ENCODE data around the gene CLEC12A. TPM values are rescaled to one million over a fixed set of nuclear protein-coding genes. Genes with fewer than 3 reads are reported as not detected.

The CLEC12A gene
- total and polyA plus RNA-seq, 2 of the 4 experiments (the other 2 are of a cell fraction): not detected

DNA sequence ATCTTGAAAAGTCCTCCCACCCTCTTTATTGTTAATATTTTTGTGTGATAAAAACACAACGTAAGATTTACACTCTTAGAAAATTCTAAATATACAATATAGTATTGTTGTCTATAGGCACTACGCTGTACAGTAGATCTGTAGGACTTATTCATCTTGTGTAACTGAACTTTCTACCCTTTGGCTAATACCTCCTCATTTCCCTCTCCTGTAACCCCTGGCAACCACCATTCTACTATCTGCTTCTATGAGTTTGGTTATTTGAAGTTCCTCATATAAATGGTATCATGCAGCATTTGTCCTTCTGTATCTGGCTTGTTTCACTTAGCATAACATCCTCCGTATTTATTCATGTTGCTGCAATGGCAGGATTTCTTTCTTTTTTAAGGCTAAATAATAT is 54.0 kb downstream of the CLEC12A start:
- Histone ChIP-seq H2BK20ac (ENCODE audit: low read depth, low read length) (no peak overlapping the region), H3K27ac (ENCODE audit: insufficient read depth, low read length) (no peak overlapping the region), H3K14ac (replicated peaks; ENCODE audit: low read depth, low read length) (no peak overlapping the region), H2BK120ac (ENCODE audit: low read depth, low read length) (no peak overlapping the region), H3K79me1 (ENCODE audit: low read depth in 1 of 2, low read length in 2 of 2) (no peaks in the 10 kb centered on the region), H4K8ac (ENCODE audit: low read depth in 2 of 2, low read length in 2 of 2) (no peak overlapping the region), H2BK15ac (ENCODE audit: low read depth, low read length) (no peak overlapping the region), H4K5ac (ENCODE audit: low read depth, low read length) (no peak overlapping the region), H3K9me1 (ENCODE audit: insufficient read depth, low read length) (peaks cover 3% of the 10 kb centered on the region; the same call in 1 of the 2 replicates), H3K23ac (ENCODE audit: low read depth, low read length) (no peak overlapping the region), H3K9me3 (ENCODE audit: control insufficient read depth, insufficient read depth, low read length) (no peaks in the 10 kb centered on the region), H3K36me3 (ENCODE audit: control insufficient read depth, insufficient read depth, low read length) (no peaks in the 10 kb centered on the region), H4K20me1 (ENCODE audit: insufficient read depth, low read length) (no peaks in the 10 kb centered on the region), H4K91ac (ENCODE audit: insufficient read depth, low read depth, low read length) (no peak overlapping the region), H2AK9ac (replicated peaks; ENCODE audit: low read depth, low read length, poor library complexity) (no peak overlapping the region), H3K9ac (ENCODE audit: low read depth, low read length) (no peak overlapping the region), H2AFZ (replicated peaks; ENCODE audit: low read length, poor library complexity) (no peak overlapping the region), H3K27me3 (ENCODE audit: control insufficient read depth, insufficient read depth, low read length) (no peaks in the 10 kb centered on the region), H3K18ac (ENCODE audit: low read depth, low read length) (no peak overlapping the region), H3K4me1 (ENCODE audit: control insufficient read depth, insufficient read depth, low read length) (no peaks in the 10 kb centered on the region; the same call in 1 of the 2 replicates), H2AK5ac (ENCODE audit: low read depth, low read length) (no peak overlapping the region), H3K4me2 (ENCODE audit: low read depth, low read length) (no peak overlapping the region), H3K4ac (ENCODE audit: low read depth, low read length) (no peak overlapping the region), H3K56ac (ENCODE audit: extremely low read depth, insufficient read depth, low read length) (no peak overlapping the region), H3K4me3 (ENCODE audit: insufficient read depth, low read depth, low read length) (no peak overlapping the region), H2BK5ac (ENCODE audit: low read depth, low read length, poor library complexity, severe bottlenecking) (no peak overlapping the region)
- TF ChIP-seq MAZ (IDR thresholded peaks at IDR 0.05; ENCODE audit: borderline replicate concordance, low read depth, low read length): no peak
- TF ChIP-seq, protein P1, sequence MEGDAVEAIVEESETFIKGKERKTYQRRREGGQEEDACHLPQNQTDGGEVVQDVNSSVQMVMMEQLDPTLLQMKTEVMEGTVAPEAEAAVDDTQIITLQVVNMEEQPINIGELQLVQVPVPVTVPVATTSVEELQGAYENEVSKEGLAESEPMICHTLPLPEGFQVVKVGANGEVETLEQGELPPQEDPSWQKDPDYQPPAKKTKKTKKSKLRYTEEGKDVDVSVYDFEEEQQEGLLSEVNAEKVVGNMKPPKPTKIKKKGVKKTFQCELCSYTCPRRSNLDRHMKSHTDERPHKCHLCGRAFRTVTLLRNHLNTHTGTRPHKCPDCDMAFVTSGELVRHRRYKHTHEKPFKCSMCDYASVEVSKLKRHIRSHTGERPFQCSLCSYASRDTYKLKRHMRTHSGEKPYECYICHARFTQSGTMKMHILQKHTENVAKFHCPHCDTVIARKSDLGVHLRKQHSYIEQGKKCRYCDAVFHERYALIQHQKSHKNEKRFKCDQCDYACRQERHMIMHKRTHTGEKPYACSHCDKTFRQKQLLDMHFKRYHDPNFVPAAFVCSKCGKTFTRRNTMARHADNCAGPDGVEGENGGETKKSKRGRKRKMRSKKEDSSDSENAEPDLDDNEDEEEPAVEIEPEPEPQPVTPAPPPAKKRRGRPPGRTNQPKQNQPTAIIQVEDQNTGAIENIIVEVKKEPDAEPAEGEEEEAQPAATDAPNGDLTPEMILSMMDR (conservative IDR thresholded peaks at IDR 0.05; ENCODE audit: low read depth, low read length): no peak
- no peak for TF ChIP-seq NFE2L2 (IDR thresholded peaks at IDR 0.05; ENCODE audit: low read depth, low read length)
- TF ChIP-seq POLR2A (IDR thresholded peaks at IDR 0.05; ENCODE audit: low read depth, low read length): no peak
- no peak for TF ChIP-seq BHLHE40 (IDR thresholded peaks at IDR 0.05; ENCODE audit: low read depth, low read length)
- TF ChIP-seq RFX5 (IDR thresholded peaks at IDR 0.05; ENCODE audit: low read depth, low read length): no peak
- TF ChIP-seq MAFK (IDR thresholded peaks at IDR 0.05; ENCODE audit: low read depth, low read length): no peak
- TF ChIP-seq, protein P2, sequence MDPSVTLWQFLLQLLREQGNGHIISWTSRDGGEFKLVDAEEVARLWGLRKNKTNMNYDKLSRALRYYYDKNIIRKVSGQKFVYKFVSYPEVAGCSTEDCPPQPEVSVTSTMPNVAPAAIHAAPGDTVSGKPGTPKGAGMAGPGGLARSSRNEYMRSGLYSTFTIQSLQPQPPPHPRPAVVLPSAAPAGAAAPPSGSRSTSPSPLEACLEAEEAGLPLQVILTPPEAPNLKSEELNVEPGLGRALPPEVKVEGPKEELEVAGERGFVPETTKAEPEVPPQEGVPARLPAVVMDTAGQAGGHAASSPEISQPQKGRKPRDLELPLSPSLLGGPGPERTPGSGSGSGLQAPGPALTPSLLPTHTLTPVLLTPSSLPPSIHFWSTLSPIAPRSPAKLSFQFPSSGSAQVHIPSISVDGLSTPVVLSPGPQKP (IDR thresholded peaks at IDR 0.05; ENCODE audit: borderline replicate concordance, low read depth, low read length): no peak
- TF ChIP-seq CEBPB (IDR thresholded peaks at IDR 0.05; ENCODE audit: low read depth, low read length): no peak
- no peak for TF ChIP-seq CHD1 (IDR thresholded peaks at IDR 0.05; ENCODE audit: low read depth, low read length)
- TF ChIP-seq RCOR1 (IDR thresholded peaks at IDR 0.05; ENCODE audit: insufficient replicate concordance, low read length): no peak
- TF ChIP-seq, protein P3, sequence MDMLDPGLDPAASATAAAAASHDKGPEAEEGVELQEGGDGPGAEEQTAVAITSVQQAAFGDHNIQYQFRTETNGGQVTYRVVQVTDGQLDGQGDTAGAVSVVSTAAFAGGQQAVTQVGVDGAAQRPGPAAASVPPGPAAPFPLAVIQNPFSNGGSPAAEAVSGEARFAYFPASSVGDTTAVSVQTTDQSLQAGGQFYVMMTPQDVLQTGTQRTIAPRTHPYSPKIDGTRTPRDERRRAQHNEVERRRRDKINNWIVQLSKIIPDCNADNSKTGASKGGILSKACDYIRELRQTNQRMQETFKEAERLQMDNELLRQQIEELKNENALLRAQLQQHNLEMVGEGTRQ (IDR thresholded peaks at IDR 0.05; ENCODE audit: low read depth, low read length): no peak
- no peak for TF ChIP-seq SMC3 (IDR thresholded peaks at IDR 0.05; ENCODE audit: low read depth, low read length)
- no peak for TF ChIP-seq RAD21 (IDR thresholded peaks at IDR 0.05; ENCODE audit: low read length)
- TF ChIP-seq MXI1 (IDR thresholded peaks at IDR 0.05; ENCODE audit: borderline replicate concordance, low read depth, low read length): no peak
- no peak for TF ChIP-seq FOS (IDR thresholded peaks at IDR 0.05; ENCODE audit: low read depth, low read length)
- DNase-seq (no peak), ATAC-seq (ENCODE audit: low read depth) (no peak)
- ChIA-PET CTCF (no interaction called here), POLR2A (ENCODE audit: unreplicated experiment) (no interaction called here)
- in situ Hi-C loops (cut with MboI; ENCODE audit: low sequenced_read_pairs) (no loop called here), dilution Hi-C loops (cut with HindIII; ENCODE audit: low sequenced_read_pairs, unreplicated experiment) (no loop called here), intact Hi-C loops (cut with micrococcal nuclease) (no loop called here)
- BruUV-seq (replicated peaks): no TSS peak
- WGBS, 2 experiments (ENCODE audit: extremely low coverage in 2 of 2, insufficient read length in 1 of 2): no CpG with 5 or more reads among the region's 3 CpGs

All from IMR-90 (cell line).